Adrenal gland (tissue), 12 donors: ENCODE data around the gene FBXW7. TPM values are rescaled to one million over a fixed set of nuclear protein-coding genes. Genes with fewer than 3 reads are reported as not detected.

Source experiments
- DNase-seq, 7 donors: peaks; one replicate each; pipeline ENCODE4 v3.0.0-alpha.2; 2019 to 2020
- H3K27ac ChIP-seq, 5 donors: fragments of 200-600 bp; sonication (generic) in 4 of 5; 1 replicate in 3 of 5; 2 replicates in 2 of 5; pipeline versions ENCODE4 v1.5.1 to v1.8.0; 2016 to 2020; ENCODE audit warnings: mild to moderate bottlenecking in 1 of 5
- H3K27me3 ChIP-seq: fragments of 200-600 bp; 2 replicates; pipeline ENCODE4 v1.8.0; 2021
- H3K36me3 ChIP-seq, 2 donors: fragments of 200-600 bp; replicated peaks in 1 of 2; 1 replicate in 1 of 2; 2 replicates in 1 of 2; pipeline versions ENCODE4 v1.5.1 to v1.8.0; 2018 to 2022
- H3K4me1 ChIP-seq, 2 donors: fragments of 200-600 bp; replicated peaks in 1 of 2; 1 replicate in 1 of 2; 2 replicates in 1 of 2; pipeline versions ENCODE4 v1.5.1 to v1.8.0; 2018 to 2021
- H3K4me3 ChIP-seq, 4 donors: fragments of 200-600 bp; sonication (generic) in 3 of 4; one replicate each; pipeline ENCODE4 v1.5.1; 2016 to 2018
- H3K9me3 ChIP-seq, 3 donors: fragments of 200-600 bp; sonication (generic) in 1 of 3; replicated peaks in 1 of 3; 1 replicate in 2 of 3; 2 replicates in 1 of 3; pipeline versions ENCODE4 v1.5.1 to v1.8.0; 2016 to 2021
- CTCF ChIP-seq, 6 experiments: fragments of 450-650 bp in 4 of 6; fragments of 200-600 bp in 2 of 6; sonication (generic) in 1 of 6; IDR thresholded peaks; 1 replicate in 5 of 6; 2 replicates in 1 of 6; pipeline versions ENCODE4 v1.5.1 to v1.8.0; 2016 to 2021; ENCODE audit warnings: antibody characterized with exemption in 6 of 6, mild to moderate bottlenecking in 2 of 6, moderate library complexity in 1 of 6
- POLR2A ChIP-seq, 2 donors: fragments of 450-650 bp; IDR thresholded peaks; one replicate each; pipeline ENCODE4 v1.6.1; 2017; ENCODE audit warnings: antibody characterized with exemption in 2 of 2, mild to moderate bottlenecking in 2 of 2, moderate library complexity in 1 of 2
- WGBS, 4 donors: extraction: QIAGEN DNeasy Blood & Tissue Kit in 2 of 4; methylation state at CpG; one replicate each; pipeline versions ENCODE4 v1.1.5 to v1.1.7; 2013 to 2017; 5-methylcytosine and 5-hydroxymethylcytosine counted together
- intact Hi-C, 2 donors: fragments of 100-400 bp; cut with DNase I; formaldehyde crosslinking; loops; one replicate each; pipeline versions ENCODE4 v1.14.1 to v1.15.0; 2022 to 2023
- polyA plus RNA-seq, 3 donors: library from polyadenylated mRNA; stranded (reverse); fragments of 200-250 nt in 2 of 3; fragments of 350-450 nt in 1 of 3; fragmentation: Illumina TruSeq in 1 of 3; extraction: RNeasy Lipid Tissue Mini Kit (QIAGEN cat#74804) in 1 of 3; gene quantifications; one replicate each; pipeline ENCODE4 v1.2.3, GENCODE V29; 2013 to 2014
- total RNA-seq, 9 donors: library from RNA; depleted of rRNA in 4 of 9; stranded (reverse); fragments of >200 nt in 4 of 9; fragments of 120-200 nt in 1 of 9; fragmentation: NEBNext Ultra II Directional in 1 of 9; extraction: Animal tissue kit (Norgen Biotek cat#: 25700) in 1 of 9; gene quantifications; one replicate each; pipeline versions ENCODE4 v1.1.0 to v1.2.4, GENCODE V29; 2013 to 2023
- donor health status: healthy with polysubstance abuse.
- donor health status: Bipolar disorder and iron deficiency.
- donor health status: DM: yes; HTN: yes; CAD: no.
- donor health status: DM: no; HTN: no; CAD: no.
- donor health status: DM: no; HTN: no; CAD: no.
- donor health status: DM: yes; HTN: yes; CAD: no.

The FBXW7 gene
- total and polyA plus RNA-seq, 12 donors, result 17.6 to 55.5 (median 30.9) TPM

GRCh38 chr4:152525878-152526277 lies 10.0 kb downstream of the FBXW7 start:
- no peaks in the 10 kb centered on the region for H3K27me3 ChIP-seq
- peaks cover 0 to 7% of the 10 kb centered on the region in 2 donors for H3K4me1 ChIP-seq
- no peaks in the 10 kb centered on the region for H3K36me3 ChIP-seq
- intact Hi-C loops, result no loop called here
- H3K27ac ChIP-seq, result no peak overlapping the region
- TF ChIP-seq POLR2A (IDR thresholded peaks at IDR 0.05) (no peak), CTCF (IDR thresholded peaks at IDR 0.05) (no peak)
- no peak overlapping the region for H3K4me3 ChIP-seq
- 81 to 87% (median 84%) methylated on average over 4 of the region's 4 CpGs for WGBS, 4 donors
- H3K9me3 ChIP-seq, result no peaks in the 10 kb centered on the region
- DNase-seq, result no peak

GRCh38 chr4:152524427-152524826 lies 11.5 kb downstream of the FBXW7 start:
- TF ChIP-seq CTCF (IDR thresholded peaks at IDR 0.05) (no peak), POLR2A (IDR thresholded peaks at IDR 0.05) (no peak)
- Histone ChIP-seq H3K9me3 (no peaks in the 10 kb centered on the region), H3K4me3 (no peak overlapping the region), H3K4me1 (peaks cover 0 to 7% of the 10 kb centered on the region in 2 donors), H3K27ac (no peak overlapping the region), H3K27me3 (no peaks in the 10 kb centered on the region), H3K36me3 (no peaks in the 10 kb centered on the region)
- intact Hi-C loops, result no loop called here
- 88 to 94% (median 91%) methylated on average over 3 of the region's 3 CpGs for WGBS, 4 donors
- no peak for DNase-seq

GRCh38 chr4:152523731-152524130 lies 12.2 kb downstream of the FBXW7 start:
- H3K27me3 ChIP-seq, result no peaks in the 10 kb centered on the region
- intact Hi-C loops, result no loop called here
- no peaks in the 10 kb centered on the region for H3K36me3 ChIP-seq
- peaks cover 0 to 7% of the 10 kb centered on the region in 2 donors for H3K4me1 ChIP-seq
- no peak for DNase-seq
- H3K27ac ChIP-seq, result no peak overlapping the region
- no peak overlapping the region for H3K4me3 ChIP-seq
- 74 to 85% (median 77%) methylated on average over 1 of the region's 1 CpG for WGBS, 4 donors
- no peak for TF ChIP-seq CTCF (IDR thresholded peaks at IDR 0.05)
- TF ChIP-seq POLR2A (IDR thresholded peaks at IDR 0.05), result no peak
- no peaks in the 10 kb centered on the region for H3K9me3 ChIP-seq

- Histone ChIP-seq H3K27me3 (no peaks in the 10 kb centered on the region), H3K4me3 (no peak overlapping the region), H3K27ac (no peak overlapping the region), H3K9me3 (no peaks in the 10 kb centered on the region), H3K4me1 (no peaks in the 10 kb centered on the region), H3K36me3 (no peaks in the 10 kb centered on the region)
- WGBS, 4 donors, result 64 to 73% (median 69%) methylated on average over 2 of the region's 2 CpGs
- intact Hi-C loops, result no loop called here
- TF ChIP-seq CTCF (IDR thresholded peaks at IDR 0.05) (no peak), POLR2A (IDR thresholded peaks at IDR 0.05) (no peak)
- no peak for DNase-seq
Measured at GRCh38 chr4:152522754-152523153, 13.1 kb downstream of the FBXW7 start.
